ENCODE data around the gene ARL4D.

The ARL4D gene

GRCh38 chr17:43431714-43432523 lies 33.1 kb downstream of the ARL4D start:
- no peak for DNase-seq

DNA sequence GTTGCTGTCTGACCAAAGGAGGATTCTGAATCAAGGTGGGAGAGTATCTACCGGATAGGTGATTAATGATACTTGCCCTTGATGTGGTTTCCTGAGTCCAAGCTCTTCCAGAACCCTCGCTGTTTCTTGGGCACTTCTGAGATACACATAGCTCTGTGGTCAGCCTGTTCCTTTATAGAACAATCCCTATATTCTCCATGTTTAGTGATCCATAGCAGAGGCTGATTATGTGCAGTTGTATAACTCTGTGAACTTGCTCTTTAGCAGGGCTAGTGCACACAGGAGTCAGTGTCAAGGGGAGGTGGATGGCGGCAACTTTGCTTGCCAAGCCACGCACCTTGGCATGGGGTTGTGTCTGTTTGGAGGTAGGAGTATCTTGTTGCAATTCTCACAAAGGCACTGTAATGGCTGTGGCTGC lies 36.1 kb downstream of the ARL4D start:
- no peak for DNase-seq

DNA sequence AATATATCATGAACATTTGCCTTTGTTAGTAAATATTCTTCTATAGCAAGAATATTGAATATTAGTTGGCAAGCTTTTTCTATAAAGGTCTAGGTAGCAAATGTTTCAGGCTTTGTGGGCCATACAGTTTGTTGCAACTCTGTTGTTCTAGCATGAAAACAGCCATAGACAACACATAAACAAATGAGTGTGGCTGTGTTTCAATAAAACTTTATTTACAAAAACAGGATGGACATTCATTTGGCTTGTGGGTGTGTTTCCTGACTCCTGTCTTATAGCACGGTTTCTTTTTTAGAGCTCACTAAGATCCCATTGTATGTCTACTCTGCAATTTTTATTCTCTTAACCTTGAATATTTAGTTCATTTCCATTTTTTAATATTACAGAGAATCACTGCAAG lies 39.0 kb downstream of the ARL4D start:
- no peak for DNase-seq

DNA sequence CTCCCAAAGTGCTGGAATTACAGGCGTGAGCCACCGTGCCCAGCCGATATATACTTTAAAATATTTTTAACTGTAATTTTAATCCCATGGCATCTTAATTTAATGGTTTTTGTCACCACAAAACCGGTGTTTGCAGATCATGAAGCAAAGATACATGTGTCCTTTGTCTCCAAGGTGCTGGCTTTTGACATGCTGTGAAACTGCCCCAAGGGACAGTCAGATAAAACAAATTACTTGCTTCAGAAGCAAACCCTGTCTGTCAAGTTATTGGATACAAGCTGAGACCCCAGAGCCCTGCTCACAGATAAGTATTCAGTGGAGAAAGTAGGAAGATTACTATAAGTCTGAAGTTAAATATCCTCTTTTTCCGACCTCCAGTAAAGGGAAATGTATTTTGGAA lies 39.8 kb downstream of the ARL4D start:
- DNase-seq = no peak

DNA sequence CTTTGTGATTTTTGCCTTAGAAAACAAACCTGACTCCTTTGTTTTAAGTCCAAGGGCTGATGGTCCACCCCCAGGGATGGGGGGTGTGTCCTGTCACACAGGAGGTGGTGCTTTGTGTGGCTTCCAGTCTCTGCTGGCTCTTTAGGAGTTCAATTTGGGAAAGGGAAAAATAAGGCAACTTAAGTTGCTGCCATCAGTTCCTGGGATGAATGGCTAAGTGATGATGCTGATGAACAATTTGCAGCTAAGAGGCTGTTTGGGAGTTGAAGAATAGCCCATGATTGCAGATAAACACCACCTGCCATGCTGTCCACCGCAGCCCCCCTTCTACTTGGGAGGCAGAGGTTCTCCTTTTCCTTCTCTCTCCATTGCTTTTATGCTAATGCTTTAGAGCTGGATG lies 40.2 kb downstream of the ARL4D start:
- no peak for DNase-seq

DNA sequence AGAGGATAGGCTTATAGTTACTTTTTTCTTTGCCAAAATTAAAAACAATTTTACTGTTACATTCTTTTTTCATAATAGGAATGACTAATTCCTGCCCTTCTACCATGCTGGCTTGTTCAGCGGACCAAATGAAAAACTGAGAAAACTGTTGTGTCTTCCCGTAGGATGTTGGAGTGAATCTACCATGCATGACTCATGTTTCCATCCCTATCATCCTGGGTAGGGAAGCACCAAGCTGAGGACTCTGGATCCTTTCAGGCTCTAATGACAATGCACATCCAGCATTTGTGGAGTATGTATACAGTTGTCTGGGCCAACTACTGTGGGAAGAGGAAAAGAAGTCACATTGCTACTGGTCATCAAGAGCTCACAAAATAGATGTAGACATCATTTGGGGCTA lies 43.9 kb downstream of the ARL4D start:
- DNase-seq = no peak

- no peak for DNase-seq
Measured at GRCh38 chr17:43443381-43443780, 44.6 kb downstream of the ARL4D start.

DNA sequence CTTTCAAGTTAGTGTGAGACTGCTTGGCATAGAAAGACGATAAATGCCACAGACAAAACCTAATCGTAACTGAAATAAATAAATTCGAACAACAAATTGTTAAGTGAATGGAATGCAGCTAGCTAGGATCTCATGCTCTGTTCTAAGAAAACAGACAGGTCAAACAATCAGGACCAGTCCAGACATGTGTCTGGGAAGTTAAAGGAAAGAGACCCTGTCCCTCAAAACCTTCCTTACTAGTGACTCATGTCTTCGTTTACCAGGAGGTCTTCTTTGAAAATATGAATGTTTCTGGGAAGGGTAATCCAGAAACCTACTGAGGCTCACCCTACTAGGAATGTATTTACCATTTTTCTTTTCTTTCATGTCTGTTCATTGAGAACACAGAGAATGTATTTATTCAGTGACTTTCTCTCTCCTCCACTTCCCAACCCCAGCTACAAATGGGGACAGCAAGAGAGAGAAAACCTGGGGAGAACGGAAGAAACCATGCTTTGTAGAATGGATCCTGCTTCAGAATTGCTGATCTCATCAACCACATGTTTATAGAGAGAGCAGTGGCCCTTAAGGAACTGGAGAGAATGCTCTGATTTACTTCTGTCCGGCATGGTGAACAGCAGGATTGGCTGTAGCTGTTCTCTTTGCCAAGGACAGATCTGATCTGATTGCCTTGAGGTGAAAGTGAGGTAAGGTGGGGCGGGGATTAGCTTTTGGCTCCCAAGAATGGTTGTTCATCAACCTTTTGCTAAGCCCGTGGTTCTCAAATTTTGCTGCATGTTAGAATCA lies 45.6 kb downstream of the ARL4D start:
- no peak for DNase-seq

DNA sequence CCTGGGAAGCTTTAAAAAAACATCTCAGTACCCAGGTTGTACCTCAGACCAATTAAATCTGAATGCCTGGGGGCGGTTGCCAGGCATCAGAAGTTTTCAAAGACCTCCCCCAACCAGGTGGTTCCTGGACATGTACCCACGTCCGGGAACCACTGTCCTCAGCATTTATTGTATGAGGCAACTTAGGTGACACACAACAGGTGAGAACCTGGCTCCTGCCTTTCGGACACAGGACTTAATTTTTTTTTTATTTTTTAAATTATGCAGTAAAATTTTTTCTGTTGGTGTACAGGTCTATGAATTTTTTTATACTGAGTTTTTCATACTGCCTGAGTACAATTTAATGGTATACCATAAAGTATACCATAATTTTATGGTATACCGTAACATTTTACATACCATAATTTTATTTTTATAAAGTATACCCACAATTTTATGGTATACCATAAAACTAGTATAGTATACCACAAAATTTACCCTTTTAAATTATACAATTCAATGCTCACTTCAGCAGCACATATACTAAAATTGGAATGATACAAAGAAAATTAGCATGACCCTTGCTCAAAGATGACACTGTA lies 46.3 kb downstream of the ARL4D start:
- no peak for DNase-seq

- DNase-seq = no peak
Measured at GRCh38 chr17:43446773-43447172, 48.0 kb downstream of the ARL4D start.

- DNase-seq = no peak
Measured at GRCh38 chr17:43448720-43449469, 50.1 kb downstream of the ARL4D start.

DNA sequence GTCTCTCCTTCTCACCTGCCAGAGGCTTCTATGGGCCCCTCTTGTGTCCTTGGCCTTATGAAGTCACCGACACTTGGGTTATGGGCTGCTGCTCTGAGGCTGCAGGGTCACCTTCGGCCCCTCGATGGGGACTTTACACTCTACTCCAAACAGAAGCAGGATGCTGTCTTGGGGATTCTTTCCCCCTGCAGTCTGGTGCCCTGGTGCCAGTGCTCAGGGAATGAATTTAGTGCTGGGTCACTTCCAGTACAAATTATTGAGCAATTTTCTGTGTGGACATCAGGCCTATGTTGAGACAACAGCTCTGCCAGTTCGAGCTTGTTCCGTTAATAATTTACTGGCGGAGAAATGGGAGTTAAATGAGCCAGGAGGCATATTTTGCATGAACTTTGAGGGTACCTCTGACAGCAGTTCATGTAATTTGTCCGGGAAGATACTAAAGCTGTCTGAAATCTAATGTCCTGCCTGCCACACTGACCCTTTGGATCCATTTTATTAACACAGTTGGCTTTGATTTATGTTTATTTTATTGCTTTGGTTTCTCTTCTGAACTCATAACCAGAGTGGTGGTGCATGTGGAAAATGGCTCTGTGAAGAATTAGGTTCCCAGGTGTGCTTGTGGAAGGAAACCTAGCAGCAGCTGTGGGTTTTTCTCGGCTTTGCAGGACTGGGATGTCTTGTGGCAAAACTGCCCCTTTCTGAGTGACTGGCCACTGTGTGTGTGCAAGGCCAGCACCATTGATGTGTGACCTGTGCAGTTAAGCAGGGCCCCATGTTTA lies 50.9 kb downstream of the ARL4D start:
- no peak for DNase-seq
